ENCODE results near the gene CCDC149. TPM values are rescaled to one million over a fixed set of nuclear protein-coding genes. Genes with fewer than 3 reads are reported as not detected.
"Not testable (repeated sequence)": the region's sequence is repeated elsewhere in the genome, so short reads cannot be mapped to it uniquely, and the experiment has no call there.

Gene CCDC149
- total RNA-seq, 1 experiment from 2014 or later, result 4.1 TPM

DNA sequence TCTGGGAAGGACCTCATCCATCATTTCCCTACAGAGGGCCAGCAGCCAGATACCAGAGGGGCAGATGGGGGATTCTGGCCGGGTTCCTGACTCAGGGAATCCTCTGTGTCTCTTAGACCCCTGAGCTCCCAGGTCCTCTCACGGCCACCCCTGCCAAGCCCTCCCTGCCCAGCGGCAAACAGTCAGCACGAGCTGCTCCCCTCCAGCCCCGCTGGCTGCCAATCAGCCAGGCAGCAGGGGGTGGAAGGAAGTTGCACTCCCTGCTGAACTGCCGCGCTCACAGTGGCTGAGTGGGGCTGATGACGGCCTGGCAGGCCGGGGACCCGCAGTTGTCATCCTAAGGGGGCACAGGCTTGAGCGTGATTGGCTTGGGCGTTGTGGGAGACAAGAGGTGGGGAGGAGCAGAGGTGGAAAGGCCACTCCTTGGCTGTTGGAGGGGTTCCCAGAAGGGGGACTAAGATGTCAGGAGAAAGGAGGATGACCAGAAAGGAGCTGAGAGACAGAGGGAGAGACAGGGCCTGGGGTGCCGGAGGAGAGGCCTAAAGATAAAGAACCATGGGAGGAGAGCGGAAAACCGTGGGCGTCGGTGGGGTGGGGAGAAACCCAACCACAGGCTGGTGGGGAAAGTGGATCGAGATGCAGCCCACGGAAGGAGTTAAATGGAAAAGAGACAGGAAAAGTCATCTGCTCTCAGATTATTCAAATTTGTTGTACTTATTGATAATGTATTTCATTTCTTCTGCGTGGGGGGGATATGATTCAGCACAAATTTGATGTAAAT, 4.4 kb upstream of the CCDC149 start:
- no peak for DNase-seq (ENCODE audit: low read depth)

GRCh38 chr4:24915121-24915922, 2.5 kb upstream of the CCDC149 start:
- no peak for DNase-seq (ENCODE audit: low read depth)

GRCh38 chr4:24914460-24914859, 1.6 kb upstream of the CCDC149 start:
- DNase-seq (ENCODE audit: low read depth), result no peak

GRCh38 chr4:24913119-24913485, 260 bp upstream of the CCDC149 start:
- no peak for DNase-seq (ENCODE audit: low read depth)

DNA sequence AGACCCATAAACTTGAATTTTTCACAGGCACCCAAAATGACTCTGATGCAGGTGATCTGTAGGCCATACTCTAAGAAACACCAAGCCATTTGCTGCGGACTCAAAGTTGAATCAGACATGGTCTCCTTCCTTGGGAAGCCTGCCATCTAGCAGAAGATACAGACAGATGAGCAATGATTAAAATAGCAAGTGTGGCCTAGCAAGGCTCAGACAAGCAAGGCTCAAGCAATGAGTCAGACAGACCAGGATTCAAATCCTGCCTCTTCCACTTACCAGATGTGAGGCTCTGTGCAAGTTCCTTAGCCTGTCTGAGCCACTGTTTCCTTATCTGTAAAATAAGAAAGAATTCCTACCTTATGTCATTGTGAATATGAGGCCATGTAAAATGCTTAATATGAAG, 2.3 kb downstream of the CCDC149 start:
- peak; percentile 59 for DNase-seq (ENCODE audit: low read depth)

DNA sequence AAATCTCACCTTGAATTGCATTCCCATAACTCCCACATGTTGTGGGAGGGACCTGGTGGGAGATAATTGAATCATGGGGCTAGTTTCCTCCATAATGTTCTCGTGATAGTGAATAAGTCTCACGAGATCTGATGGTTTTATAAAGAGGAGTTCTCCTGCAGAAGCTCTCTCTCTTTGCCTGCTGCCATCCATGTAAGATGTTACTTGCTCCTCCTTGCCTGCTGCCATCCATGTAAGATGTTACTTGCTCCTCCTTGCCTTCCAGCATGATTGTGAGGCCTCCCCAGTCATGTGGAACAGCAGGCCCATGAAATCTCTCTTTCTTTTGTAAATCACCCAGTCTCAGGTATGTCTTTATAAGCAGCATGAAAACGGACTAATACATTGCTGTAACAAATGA, 3.2 kb downstream of the CCDC149 start:
- not testable (repeated sequence) for DNase-seq (ENCODE audit: low read depth)

DNA sequence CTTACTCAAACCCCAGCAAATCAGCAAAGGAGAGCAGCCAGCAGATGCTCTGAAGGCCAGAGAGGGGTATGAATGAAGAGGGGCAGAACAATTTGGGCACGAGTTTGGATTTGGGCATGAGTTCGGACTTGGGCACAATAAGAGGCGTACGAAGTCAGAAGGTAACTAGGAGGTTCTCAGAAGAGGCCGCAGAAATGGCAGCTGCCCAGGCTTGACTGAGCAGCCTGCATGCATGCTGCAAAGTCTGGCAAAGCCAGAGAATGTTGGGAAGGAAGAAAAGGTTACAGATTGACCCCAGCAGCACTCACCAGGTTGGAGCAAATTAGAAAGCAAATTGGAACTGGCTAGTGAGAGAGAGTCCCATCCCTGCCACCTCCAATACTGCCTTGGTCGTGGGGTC, 15.2 kb downstream of the CCDC149 start:
- no peak for DNase-seq (ENCODE audit: low read depth)

DNA sequence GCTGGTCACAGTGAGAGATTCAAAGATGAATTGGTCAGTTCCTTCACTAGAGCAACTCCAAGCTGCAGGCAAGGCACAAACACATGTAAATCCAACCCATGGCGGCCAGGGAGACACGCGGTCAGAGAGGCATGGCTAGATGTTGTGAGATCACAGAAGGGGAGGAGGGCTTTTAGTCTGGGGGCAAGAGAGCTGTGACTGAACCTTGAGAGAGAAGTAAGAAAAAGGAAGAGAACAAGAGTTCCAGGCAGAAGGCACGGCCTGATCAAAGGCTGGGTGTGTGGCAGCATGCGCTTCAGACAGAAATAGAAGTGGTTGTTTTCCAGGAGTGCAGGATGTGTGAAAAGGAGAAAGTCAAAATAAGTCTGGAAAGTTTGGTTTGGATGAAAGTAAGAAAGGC, 15.9 kb downstream of the CCDC149 start:
- DNase-seq (ENCODE audit: low read depth), result no peak

GRCh38 chr4:24896056-24896455, 16.8 kb downstream of the CCDC149 start:
- no peak for DNase-seq (ENCODE audit: low read depth)

GRCh38 chr4:24895461-24895860, 17.4 kb downstream of the CCDC149 start:
- no peak for DNase-seq (ENCODE audit: low read depth)

DNA sequence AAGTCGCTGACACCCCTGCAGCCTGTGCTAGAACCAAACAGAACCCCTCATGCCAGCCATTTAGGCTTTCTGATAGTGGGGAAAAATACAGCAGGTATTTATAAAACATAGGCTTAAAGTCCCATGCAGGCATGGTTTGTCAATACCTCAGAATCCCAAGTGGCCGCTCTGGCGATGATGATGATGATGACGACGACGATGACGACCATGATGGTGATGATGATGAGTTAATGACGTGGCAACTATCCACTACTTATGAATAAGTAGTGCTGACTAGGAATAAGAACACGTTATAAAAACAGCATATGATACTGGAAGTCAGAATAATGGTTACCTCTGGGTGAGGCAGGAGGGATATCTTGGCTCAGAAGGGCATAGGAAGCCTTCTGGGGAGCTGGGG, 18.0 kb downstream of the CCDC149 start:
- no peak for DNase-seq (ENCODE audit: low read depth)

GRCh38 chr4:24894243-24894642, 18.6 kb downstream of the CCDC149 start:
- no peak for DNase-seq (ENCODE audit: low read depth)

- DNase-seq (ENCODE audit: low read depth), result no peak
Observed at GRCh38 chr4:24892778-24893177, 20.1 kb downstream of the CCDC149 start.

GRCh38 chr4:24892278-24892677, 20.6 kb downstream of the CCDC149 start:
- no peak for DNase-seq (ENCODE audit: low read depth)

DNA sequence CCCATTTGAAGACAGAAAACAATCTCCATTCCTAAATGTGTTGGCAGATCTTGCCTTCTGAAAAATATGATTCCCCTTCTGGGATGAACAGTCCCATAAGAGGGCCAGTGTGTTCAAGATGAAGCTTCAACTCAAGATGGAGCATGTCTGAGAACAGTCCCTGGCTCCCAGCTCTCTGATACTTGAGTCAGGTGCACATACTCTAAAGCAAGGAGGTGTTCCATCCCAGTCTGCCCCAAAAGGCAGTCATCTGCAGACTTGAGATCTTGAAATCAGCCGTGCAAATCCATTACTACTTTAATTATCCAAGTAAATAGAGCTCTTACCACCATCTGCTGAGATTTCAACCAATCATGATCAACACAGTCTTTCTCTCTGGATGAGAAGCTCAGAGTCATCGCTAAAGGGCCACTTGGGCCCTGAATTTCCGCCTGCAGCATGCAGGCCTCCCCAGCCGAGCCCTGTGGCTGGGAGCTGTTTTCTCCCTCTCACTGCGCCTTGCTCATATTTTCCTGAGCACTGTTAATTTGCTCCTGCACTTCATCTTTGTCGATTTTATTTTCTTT, 22.2 kb downstream of the CCDC149 start:
- no peak for DNase-seq (ENCODE audit: low read depth)

- DNase-seq (ENCODE audit: low read depth), result no peak
Observed at GRCh38 chr4:24889991-24890390, 22.9 kb downstream of the CCDC149 start.

DNA sequence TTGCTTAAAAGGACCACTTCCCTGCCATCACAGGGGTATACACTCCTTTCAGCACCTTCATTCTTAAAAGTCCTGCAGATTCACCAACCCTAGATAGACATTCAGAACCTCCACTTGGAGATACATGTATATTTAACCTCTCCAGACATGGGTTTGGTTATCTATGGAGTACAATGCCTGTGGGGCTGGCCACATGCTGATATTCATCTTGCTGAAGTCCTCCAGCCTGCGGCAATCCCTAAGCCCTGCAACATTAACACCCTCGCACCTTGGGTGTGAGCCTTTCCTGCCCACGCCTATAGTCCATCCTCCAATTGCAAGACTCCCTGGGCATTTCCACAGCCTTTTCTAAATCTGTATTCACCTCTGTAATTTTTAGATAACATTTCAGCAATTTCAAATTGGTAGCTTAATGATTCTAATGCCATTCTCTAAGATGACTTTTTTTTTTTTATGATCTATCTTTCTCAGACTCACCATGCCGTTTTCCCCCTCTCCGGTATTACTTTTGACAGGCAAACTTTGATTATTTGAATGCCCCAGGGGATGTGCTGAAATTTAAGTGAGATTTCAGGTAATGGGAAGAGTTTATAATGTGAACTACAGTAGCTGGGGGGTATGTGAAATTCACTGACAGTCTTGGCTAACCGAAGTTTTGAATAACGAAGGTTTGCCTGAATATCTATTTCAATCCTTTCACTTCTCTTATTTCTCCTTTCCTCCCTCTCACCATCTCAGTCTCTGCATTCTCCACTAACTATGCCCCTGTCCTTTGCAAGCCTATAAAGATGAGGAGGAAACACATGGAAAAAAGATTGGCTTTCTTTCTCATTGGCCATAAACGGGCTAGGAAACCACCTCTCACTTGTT, 24.1 kb downstream of the CCDC149 start:
- no peak for DNase-seq (ENCODE audit: low read depth)

DNA sequence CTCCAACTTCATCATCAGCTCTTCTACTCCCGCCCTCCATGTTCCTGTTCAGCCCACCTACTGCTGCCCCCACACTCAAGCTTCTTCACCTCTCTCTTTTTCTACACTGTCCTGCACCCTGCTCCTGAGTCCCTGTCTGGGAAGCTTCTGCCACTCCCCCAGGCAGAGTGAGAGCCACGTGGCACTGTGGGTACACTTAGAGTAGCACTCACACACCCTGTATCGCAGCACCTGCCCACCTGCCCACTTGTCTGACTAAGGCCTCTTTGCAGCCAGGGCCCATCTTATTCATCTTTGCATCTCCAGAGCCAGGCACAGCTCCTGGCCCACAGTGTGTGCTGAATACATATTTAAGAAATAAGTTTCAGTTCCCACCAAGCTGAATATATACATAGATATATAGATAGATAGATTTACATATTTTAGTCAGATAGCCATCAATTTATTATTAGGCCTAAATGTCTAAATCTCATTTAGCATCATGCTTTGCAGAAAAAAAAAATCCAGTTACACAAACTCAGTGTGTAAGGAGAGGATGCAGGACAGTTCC, 24.9 kb downstream of the CCDC149 start:
- DNase-seq (ENCODE audit: low read depth), result no peak

DNA sequence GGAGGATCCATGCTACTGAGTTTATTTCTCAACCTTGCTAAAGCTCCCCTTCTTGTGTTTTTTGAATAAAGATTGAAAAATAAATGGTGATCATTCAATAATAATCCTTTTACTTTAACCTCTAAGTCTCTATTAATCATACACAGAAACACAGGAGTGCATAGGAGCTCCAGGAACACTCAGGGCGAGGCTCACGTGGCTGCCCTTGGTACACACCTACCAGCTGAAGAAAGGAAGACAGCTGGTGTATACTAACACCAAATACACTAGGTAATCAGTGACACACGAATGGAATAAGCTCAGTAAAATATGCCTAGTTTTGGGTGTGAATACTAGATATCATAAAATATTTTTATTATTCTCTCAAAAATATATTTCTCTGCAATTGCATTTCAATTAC, 26.2 kb downstream of the CCDC149 start:
- DNase-seq (ENCODE audit: low read depth), result no peak

- no peak for DNase-seq (ENCODE audit: low read depth)
Observed at GRCh38 chr4:24885342-24885741, 27.5 kb downstream of the CCDC149 start.

DNA sequence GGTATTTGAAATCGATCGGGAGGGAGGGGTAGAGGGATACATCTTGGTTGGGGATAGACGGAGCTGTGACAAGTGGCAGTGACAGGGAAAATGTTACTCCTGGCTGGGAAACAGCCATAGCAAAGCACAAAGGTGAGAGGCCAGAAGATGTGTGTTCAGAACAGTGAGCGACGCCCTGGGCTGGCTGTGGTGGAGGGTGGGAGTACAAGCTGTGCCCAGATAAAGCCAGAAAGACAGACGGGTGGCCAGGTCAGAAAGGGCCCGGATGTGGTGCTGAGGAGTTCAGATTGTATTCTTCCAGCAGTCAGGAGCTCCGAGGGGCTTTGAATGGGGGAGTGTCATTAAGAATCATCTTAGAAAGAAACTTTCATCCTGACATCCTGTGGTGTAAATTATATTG, 27.9 kb downstream of the CCDC149 start:
- DNase-seq (ENCODE audit: low read depth), result no peak
